Subcutaneous preadipocyte (primary cell): ENCODE measurements around the gene TRIM21. TPM values are rescaled to one million over a fixed set of nuclear protein-coding genes. Genes with fewer than 3 reads are reported as not detected.

Experiments used
- total RNA-seq: library from RNA; depleted of rRNA; stranded (reverse); fragments of >200 nt; gene quantifications from 2 replicates; pipeline ENCODE4 v1.2.3, GENCODE V29; 2012

TRIM21 gene
- total RNA-seq: 10.3 and 10.9 TPM in 2 replicates

GRCh38 chr11:4393209-4393857 is at the start of gene TRIM21:
TSS of gene TRIM21 (minus strand) at chr11:4393702. CDS start at chr11:4390409, 3,293 bp downstream.

GRCh38 chr11:4368286-4368685 is 25.2 kb downstream of the TRIM21 start, which contains the start of gene OR52B4:
TSS of gene OR52B4 (minus strand) at chr11:4368386. CDS start at chr11:4368295, 91 bp downstream.

Other genes starting within 250 kb of the TRIM21 start
- gene OR52B4, start 25.3 kb downstream of the TRIM21 start, total RNA-seq: not detected in 2 replicates
- not detected in 2 replicates for gene OR52K2, start 55.6 kb upstream of the TRIM21 start, total RNA-seq
- not detected in 2 replicates for gene OR52K1, start 88.9 kb upstream of the TRIM21 start, total RNA-seq
- not detected in 2 replicates for gene OR52M1, start 151.5 kb upstream of the TRIM21 start, total RNA-seq
- gene OR52I2, start 188.0 kb upstream of the TRIM21 start, total RNA-seq: not detected in 2 replicates
- gene OR52I1, start 200.3 kb upstream of the TRIM21 start, total RNA-seq: not detected in 2 replicates
- gene TRIM68, start 214.5 kb upstream of the TRIM21 start, total RNA-seq: 7.0 and 8.0 TPM in 2 replicates
- not detected in 2 replicates for gene OR51D1, start 243.8 kb upstream of the TRIM21 start, total RNA-seq